ENCODE data around the gene TNIK.
"Not testable (repeated sequence)": the region's sequence is repeated elsewhere in the genome, so short reads cannot be mapped to it uniquely, and the experiment has no call there.

The TNIK gene

DNA sequence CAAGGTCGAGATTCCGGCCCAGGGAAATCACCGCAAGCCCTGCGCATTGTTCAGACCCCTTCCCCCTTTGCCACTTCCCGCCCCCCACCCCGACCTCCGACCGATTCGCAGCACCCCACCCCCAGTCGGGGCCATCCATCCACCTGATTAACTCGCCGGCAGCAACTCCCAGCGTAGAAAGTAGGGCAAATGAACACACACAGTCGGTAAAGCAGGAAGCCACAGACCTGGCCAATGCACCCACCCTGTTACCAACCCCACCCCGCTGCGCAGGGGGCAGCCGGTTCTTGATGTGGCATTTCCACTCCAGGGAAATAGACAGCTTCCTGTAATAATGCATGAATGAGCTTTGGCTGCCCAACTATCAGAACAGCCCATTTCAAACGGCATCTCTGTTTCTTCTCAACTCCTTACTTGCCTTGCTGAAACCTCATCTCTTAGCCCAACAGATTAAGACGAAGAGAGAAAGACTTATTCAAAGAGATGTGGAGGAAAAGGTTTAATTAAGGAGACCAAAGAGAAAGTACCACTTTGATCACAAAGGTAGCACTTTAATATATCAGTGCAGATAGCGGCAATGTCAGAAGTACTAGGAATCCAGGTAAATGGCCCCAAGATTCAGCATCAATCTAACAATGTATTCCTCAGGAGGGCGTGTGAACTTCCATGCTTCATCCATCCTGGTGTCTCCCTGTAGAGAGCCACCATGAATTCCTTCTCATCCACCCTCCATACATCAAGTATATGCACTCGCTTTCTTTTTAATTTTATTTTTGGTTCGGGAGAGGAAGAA is 1.9 kb downstream of the TNIK start:
- Mint-ChIP-seq H3K36me3 (no peaks in the 10 kb centered on the region), H3K27me3 (no peaks in the 10 kb centered on the region), H3K4me1 (peaks cover 29% of the 10 kb centered on the region), H3K9me3 (no peaks in the 10 kb centered on the region), H3K4me3 (peak overlapping the region; percentile 93), H3K27ac (peak overlapping the region; percentile 89)

DNA sequence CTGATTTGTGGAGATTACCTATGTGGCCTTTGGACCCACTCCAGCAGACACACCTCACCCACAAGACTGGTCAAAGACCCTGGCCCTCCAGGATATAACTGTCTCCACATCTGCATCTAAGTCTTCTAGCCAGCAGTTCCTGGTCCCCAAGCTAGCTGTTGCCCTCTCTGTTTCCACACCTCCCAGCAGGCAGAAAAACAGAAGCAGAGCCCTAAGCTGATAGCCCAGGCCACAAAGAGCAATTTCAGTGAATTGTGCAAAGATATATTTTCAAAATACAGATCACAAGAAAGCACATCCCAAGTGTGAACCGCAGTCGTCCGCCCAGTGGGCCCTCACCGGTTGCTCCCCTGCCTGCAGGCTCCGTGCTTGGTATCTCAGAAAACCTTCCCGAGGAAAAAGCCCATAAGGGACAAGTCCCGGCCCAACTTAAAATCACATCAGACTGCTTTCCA is 2.6 kb downstream of the TNIK start:
- Mint-ChIP-seq H3K4me3 (peak overlapping the region; percentile 93), H3K9me3 (no peaks in the 10 kb centered on the region), H3K27ac (no peak overlapping the region), H3K36me3 (no peaks in the 10 kb centered on the region), H3K4me1 (peaks cover 25% of the 10 kb centered on the region), H3K27me3 (no peaks in the 10 kb centered on the region)

DNA sequence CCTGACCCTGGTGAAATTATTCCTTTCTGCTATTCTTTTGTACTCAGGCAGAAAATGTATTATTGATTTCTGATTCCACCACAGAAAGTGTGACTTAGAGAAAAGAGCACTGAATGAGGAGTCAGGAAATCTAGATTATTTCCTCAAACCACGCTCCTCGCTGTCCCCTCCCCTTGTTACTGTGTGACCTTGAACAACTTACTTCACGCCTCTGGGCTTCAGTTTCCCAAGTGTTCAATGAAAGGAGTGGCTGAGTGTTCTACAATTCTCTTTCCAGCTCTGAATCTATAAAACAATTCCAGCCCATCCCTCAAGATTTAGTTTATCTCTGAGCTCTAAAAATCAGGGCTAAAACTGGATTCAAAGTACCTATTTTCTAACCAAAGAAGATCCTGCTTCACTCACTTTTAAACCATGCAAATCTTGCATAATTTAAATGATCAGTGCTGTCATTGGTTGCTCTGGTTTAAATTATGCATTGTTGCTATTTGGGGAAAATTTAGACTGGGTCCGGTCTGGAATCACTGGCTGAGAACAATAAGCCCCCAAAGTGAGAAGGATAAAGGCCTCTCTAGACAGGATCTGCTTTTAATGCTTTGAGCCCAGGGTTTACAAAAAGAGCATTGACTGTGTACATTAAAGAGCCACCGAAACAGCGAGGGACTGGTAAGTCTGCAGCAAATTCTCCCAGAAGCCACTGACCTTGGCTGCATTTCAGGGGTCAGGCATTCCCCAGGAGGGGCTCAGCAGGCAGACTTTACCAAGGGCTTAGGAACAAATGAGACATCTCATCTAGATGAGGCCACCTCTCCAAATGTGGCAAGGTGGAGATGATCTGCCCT is 3.2 kb downstream of the TNIK start:
- Mint-ChIP-seq H3K36me3 (no peaks in the 10 kb centered on the region), H3K27ac (no peak overlapping the region), H3K27me3 (no peaks in the 10 kb centered on the region), H3K4me3 (peak overlapping the region; percentile 93), H3K4me1 (peaks cover 18% of the 10 kb centered on the region), H3K9me3 (no peaks in the 10 kb centered on the region)

- Mint-ChIP-seq H3K27me3 (no peaks in the 10 kb centered on the region), H3K27ac (peak overlapping the region; percentile 36), H3K9me3 (no peaks in the 10 kb centered on the region), H3K36me3 (no peaks in the 10 kb centered on the region), H3K4me3 (peak overlapping the region; percentile 93), H3K4me1 (peaks cover 7% of the 10 kb centered on the region)
These were observed 4.3 kb downstream of the TNIK start for GRCh38 chr3:171455603-171456550.

GRCh38 chr3:171454041-171454440 is 6.2 kb downstream of the TNIK start:
- Mint-ChIP-seq H3K9me3 (no peaks in the 10 kb centered on the region), H3K4me3 (no peak overlapping the region), H3K36me3 (peaks cover 6% of the 10 kb centered on the region), H3K27ac (no peak overlapping the region), H3K4me1 (peaks cover 7% of the 10 kb centered on the region), H3K27me3 (no peaks in the 10 kb centered on the region)

GRCh38 chr3:171453180-171453886 is 6.9 kb downstream of the TNIK start:
- peaks cover 10% of the 10 kb centered on the region for H3K4me1 Mint-ChIP-seq

DNA sequence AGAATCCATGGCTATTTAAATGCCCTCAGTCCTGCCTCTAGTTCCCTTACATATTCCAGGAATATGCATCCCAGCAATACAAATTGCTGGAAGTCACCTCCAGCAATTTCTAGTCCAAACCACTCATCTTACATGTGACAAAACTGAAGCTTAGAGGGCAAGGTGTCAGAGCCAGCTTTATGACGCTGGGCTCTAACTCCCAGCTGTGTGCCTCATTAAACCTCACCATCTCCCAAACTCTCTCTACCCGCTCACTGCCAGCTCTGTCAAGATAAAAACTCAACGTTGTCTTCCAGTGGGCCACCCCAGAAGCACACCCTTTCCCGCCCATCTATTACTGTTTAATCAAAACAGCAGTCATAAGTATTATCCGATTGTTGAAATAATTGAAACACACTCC is 7.9 kb downstream of the TNIK start:
- no peaks in the 10 kb centered on the region for H3K9me3 Mint-ChIP-seq
- no peak overlapping the region for H3K4me3 Mint-ChIP-seq
- no peak overlapping the region for H3K27ac Mint-ChIP-seq
- peaks cover 6% of the 10 kb centered on the region for H3K36me3 Mint-ChIP-seq
- peaks cover 17% of the 10 kb centered on the region for H3K4me1 Mint-ChIP-seq
- H3K27me3 Mint-ChIP-seq: no peaks in the 10 kb centered on the region

More at GRCh38 chr3:171453180-171453886, 6.9 kb downstream of the TNIK start:
- H3K27me3 Mint-ChIP-seq: no peaks in the 10 kb centered on the region
- H3K36me3 Mint-ChIP-seq: peaks cover 6% of the 10 kb centered on the region
- H3K27ac Mint-ChIP-seq: no peak overlapping the region
- no peaks in the 10 kb centered on the region for H3K9me3 Mint-ChIP-seq
- H3K4me3 Mint-ChIP-seq: no peak overlapping the region

GRCh38 chr3:171451915-171452314 is 8.3 kb downstream of the TNIK start:
- Mint-ChIP-seq H3K9me3 (no peaks in the 10 kb centered on the region), H3K27ac (peak overlapping the region; percentile 79), H3K36me3 (peaks cover 6% of the 10 kb centered on the region), H3K4me3 (no peak overlapping the region), H3K27me3 (no peaks in the 10 kb centered on the region), H3K4me1 (peaks cover 21% of the 10 kb centered on the region)

- H3K4me3 Mint-ChIP-seq, H3K36me3 Mint-ChIP-seq, H3K9me3 Mint-ChIP-seq, H3K27ac Mint-ChIP-seq, H3K27me3 Mint-ChIP-seq: not testable (repeated sequence)
- H3K4me1 Mint-ChIP-seq: peaks cover 57% of the 10 kb centered on the region
These were observed 12.7 kb downstream of the TNIK start for GRCh38 chr3:171447579-171447891.

- Mint-ChIP-seq H3K9me3 (no peaks in the 10 kb centered on the region), H3K36me3 (peaks cover 6% of the 10 kb centered on the region), H3K27me3 (no peaks in the 10 kb centered on the region), H3K4me1 (peaks cover 63% of the 10 kb centered on the region), H3K27ac (no peak overlapping the region), H3K4me3 (no peak overlapping the region)
These were observed 13.2 kb downstream of the TNIK start for GRCh38 chr3:171446801-171447578.

GRCh38 chr3:171446301-171446700 is 13.9 kb downstream of the TNIK start:
- Mint-ChIP-seq H3K27me3 (no peaks in the 10 kb centered on the region), H3K4me1 (peaks cover 70% of the 10 kb centered on the region), H3K27ac (no peak overlapping the region), H3K36me3 (peaks cover 6% of the 10 kb centered on the region), H3K4me3 (no peak overlapping the region), H3K9me3 (no peaks in the 10 kb centered on the region)

DNA sequence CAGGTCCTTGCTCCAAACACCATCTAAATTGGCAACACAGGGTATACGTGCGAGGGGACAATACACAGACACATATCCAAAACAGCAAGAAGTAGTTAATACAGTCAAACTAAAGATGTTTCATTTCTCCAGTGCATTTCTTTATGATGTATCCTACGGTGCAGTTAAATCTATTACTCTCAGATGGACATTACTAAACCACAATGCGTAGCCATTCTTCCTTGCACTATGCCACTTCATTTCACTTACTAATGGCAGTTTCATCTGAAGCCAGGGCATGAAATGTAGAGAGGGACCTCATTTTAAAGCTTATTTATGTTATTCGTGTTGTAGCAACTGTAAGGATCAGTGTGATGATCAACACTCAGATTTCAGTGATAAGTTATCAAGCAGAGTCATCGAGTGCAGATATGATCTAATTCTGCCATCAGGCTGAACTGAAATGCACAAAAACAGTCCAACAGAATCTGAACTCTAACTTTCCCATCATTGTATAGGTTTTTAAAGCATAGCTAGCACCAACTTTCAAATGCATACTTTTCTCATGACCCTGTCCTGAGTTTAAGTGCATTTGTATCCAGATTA is 14.5 kb downstream of the TNIK start:
- Mint-ChIP-seq H3K4me1 (peaks cover 75% of the 10 kb centered on the region), H3K36me3 (peaks cover 6% of the 10 kb centered on the region), H3K9me3 (no peaks in the 10 kb centered on the region), H3K4me3 (no peak overlapping the region), H3K27me3 (no peaks in the 10 kb centered on the region), H3K27ac (no peak overlapping the region)

- H3K36me3 Mint-ChIP-seq: no peaks in the 10 kb centered on the region
- H3K4me1 Mint-ChIP-seq: peaks cover 88% of the 10 kb centered on the region
- no peaks in the 10 kb centered on the region for H3K27me3 Mint-ChIP-seq
- H3K4me3 Mint-ChIP-seq: no peak overlapping the region
- no peaks in the 10 kb centered on the region for H3K9me3 Mint-ChIP-seq
- H3K27ac Mint-ChIP-seq: no peak overlapping the region
These were observed 16.1 kb downstream of the TNIK start for GRCh38 chr3:171444001-171444690.

Measured in activated naive CD4-positive, alpha-beta T cell treated with anti-CD3 and anti-CD28 coated beads, Interleukin-2, amount 50 U/mL, for 24 hours (primary cell).